LHCN-M2 (cell line): ENCODE results near the gene IFNL4. TPM values are rescaled to one million over a fixed set of nuclear protein-coding genes. Genes with fewer than 3 reads are reported as not detected.
A peak's percentile ranks its signal among the peaks of the same experiment; 100 is the strongest.
"Not testable (repeated sequence)": the region's sequence is repeated elsewhere in the genome, so short reads cannot be mapped to it uniquely, and the experiment has no call there.

Source experiments
- DNase-seq: peaks from one replicate; pipeline ENCODE4 v3.0.0-alpha.2; 2012; ENCODE audit warnings: low read depth
- total RNA-seq: library from RNA; depleted of rRNA; stranded (reverse); fragments of >200 nt; gene quantifications from 2 replicates; pipeline ENCODE4 v1.2.3, GENCODE V29; 2014

Gene IFNL4
- total RNA-seq, 1 experiment from 2014 or later: not detected

DNA sequence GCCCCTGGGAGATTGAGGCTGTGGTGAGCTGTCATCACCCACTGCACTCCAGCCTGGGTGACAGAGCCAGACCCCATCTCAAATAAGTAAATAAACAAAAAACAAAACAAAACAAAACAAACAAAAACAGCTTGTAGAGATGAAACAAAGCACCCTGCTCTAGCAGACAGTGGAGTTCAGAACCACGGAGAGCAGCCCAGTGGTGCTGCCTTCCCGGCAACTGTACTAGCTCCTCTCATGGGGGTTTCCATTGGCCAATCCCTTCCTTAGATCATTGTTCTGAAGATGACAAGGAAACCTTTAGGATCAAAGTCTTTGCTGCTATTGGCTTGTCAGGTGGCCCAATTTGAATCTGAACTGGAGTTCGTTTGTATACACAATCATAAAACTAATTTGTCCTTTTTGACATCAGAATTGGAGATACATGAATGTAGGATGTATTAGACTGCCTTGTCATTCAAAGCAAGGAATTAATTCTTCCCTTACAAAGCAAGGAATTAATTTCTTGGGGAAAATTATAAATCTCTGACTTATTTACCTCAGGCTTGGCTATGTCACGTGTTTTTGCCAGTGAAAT is 24.9 kb downstream of the IFNL4 start:
- DNase-seq: peak; percentile 25

DNA sequence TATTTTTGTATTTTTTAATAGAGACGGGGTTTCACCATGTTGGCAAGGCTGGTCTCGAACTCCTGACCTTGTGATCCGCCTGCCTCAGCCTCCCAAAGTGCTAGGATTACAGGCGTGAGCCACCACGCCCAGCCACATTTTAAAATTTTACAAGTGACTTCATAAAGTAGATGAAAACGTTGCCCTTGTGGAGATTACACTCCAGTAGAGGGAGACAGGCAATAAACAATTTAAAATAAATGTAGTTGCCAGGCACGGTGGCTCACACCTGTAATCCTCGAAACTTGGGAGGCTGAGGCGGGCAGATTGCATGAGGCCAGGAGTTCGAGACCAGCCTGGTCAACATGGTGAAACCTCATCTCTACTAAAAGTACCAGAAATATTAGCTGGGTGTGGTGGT is 29.5 kb downstream of the IFNL4 start:
- DNase-seq: not testable (repeated sequence)

DNA sequence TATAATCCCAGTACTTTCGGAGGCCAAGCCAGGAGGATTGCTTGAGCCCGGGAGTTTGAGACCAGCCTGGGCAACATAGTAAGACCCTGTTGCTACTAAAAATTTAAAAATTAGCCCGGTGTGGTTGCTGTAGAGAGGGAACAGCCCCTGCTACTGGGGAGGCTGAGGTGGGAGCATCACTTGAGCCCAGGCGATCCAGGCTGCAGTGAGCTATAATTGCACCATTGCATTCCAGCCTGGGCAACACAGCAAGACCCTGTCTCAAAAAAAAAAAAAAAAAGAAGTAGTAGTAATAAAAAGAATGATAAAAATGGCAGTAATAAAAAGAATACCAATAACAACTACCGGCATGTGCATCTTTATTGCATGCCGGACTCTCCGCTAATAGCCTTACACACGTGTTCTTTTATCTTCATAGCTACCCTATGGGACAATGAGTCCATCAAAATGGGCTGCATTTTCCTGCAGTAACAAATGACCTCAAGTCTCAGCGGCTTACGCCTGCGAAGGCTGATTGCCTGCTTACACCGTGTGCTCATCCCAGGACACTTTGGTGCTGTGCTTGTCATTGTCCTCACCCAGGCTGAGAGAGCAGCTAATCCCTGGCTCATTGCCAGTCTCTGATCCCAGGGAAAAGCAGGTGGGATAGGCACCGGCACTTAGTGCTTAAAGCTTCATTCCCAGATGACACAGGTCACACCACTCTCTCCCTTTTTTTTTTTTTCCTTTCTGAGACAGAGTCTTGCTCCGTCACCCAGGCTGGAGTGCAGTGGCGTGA is 30.2 kb downstream of the IFNL4 start:
- no peak for DNase-seq

DNA sequence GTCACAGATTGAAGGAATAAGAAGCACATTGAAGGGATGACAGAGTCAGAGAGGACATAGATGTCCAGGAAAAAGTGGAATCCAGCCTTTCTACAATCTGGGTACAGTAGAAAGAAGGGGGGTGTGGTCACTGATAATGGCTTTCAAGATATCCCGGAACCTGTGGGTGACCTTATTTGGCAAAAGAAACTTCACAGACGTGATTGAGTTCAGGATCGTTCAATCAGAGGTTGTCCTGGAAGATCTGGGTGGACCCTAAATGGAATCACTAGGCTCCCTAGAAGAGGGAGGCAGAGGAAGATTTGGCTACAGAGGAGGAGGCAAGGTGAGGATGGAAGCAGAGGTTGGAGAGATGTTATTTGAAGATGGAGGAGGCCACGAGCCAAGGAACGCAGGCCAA is 31.6 kb downstream of the IFNL4 start:
- no peak for DNase-seq

DNA sequence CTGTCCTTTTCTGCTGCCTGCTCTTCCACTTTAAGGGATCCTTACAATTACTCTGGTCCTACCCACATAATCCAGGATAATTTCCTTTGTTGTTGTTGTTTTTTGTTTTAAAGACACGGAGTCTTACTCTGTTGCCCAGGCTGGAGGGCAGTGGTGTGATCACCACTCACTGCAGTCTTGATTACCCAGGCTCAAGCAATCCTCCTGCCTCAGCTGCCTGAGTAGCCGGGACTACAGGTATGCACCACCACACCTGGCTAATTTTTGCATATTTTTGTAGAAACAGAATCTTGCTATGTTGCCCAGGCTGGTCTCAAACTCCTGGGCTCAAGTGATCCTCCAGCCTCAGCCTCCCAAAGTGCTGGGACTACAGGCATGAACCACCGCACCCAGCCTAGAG is 33.3 kb downstream of the IFNL4 start:
- DNase-seq: not testable (repeated sequence)

DNA sequence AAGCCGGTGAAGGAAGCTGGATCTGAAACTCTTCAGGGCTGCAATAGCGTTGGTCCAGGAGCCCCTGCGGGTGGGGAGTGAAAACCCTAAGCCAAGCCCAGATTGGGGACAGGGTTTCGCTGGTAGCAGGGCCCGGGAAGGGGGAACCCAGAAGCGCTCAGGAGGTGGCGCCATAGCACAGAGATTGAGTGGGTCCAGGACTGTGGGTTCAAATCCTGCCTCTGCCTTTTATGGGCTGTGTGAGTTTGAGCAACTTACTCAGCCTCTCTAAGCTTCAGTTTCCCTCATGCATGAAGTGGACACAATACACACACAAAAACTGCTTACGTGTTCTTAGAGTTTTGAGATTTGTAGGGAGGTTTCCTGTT is 36.3 kb downstream of the IFNL4 start:
- DNase-seq: peak; percentile 13

DNA sequence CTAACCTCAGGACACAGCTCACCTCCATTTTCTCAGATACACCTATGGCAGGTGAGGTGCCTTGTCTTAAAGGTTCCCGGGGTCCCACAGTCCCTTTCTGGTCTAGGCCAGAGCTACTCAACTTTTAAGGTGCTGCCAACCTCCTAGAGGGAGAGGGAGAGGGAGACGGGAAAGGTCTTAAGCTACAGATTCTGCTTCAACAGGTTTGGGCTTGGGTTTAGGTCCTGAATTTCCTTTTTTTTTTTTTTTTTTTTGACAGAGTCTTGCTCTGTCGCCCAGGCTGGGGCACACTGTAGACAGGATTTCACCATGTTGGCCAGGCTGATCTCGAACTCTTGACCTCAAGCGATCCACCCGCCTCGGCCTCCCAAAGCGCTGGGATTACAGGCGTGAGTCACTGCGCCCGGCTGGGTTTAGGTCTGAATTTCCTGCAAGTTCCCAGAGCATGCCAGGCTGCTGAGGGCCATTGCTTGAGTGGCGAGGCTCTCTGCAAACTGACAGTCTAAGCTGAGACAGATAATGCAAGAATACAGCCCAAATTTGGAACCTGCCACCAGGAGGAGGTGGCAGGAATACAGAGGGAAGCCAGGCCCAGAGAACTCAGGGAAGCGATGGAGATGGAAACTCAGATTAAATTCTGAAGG is 36.8 kb downstream of the IFNL4 start:
- DNase-seq: peak; percentile 35

DNA sequence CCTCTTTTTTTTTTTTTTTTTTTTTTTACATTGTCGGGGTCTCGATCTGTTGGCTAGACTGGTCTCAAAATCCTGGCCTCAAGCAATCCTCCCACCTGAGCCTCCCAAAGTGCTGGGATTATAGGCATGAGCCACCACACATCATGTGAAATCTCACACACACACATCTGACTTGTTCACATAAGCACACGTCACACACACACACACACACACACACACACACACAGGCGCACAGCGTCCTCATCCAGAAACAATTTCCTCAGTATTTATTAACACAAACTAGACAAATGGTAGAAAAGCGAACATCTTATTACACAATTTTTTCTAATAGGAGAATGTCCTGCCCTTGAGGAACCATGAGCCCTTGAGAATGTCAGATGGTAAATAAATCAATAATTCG is 39.5 kb downstream of the IFNL4 start:
- no peak for DNase-seq

DNA sequence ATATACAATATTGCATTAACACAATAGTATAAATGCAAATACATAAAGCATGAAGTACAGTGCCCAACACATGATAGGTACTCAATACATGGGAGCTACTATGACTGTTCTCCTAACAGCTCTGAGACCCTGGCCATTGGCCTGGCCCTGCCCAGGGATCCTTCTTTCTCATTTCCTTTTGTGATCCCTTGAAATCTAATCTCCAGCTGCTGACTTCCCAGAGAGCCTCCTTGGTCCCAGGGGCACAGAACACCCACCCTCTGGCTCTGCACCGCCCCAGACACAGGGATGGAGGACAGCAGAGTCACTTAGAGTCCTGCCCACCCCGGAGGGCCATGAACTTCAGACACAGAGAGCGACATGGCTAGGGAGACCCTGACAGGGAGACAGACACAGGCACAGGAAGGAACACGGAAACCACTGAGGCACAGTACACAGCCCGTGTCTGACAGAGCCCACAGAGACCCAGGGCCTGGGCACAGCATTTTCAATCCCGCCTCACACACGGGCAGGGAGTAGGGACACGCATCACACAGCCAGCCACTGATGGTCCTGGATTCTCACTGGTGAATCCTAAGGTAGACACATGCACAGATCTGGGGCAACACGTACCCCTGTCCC is 40.4 kb downstream of the IFNL4 start:
- no peak for DNase-seq

DNA sequence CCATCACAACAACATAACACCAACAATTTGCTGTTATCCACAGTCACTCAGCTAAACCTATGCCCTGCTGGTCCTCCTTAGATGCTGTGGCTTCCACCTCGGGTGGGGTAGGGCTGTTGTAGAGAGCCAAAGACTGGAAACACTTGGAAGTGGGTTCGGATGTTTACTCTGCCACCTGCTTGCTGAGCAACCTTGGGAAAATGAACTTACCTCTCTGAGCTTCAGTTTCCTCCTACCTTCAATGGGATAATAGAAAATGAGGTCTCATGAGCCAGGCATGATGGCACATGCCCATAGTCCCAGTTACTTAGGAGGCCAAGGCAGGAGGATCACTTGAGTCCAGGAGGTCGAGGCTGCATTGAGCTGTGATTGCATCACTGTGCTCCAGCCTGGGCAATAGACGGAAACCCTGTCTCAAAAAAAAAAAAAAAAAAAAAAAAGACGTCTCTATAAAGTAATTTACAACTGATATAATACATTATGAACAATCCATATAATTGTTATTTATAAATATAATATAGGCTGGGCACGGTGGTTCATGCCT is 41.3 kb downstream of the IFNL4 start:
- DNase-seq: no peak

DNA sequence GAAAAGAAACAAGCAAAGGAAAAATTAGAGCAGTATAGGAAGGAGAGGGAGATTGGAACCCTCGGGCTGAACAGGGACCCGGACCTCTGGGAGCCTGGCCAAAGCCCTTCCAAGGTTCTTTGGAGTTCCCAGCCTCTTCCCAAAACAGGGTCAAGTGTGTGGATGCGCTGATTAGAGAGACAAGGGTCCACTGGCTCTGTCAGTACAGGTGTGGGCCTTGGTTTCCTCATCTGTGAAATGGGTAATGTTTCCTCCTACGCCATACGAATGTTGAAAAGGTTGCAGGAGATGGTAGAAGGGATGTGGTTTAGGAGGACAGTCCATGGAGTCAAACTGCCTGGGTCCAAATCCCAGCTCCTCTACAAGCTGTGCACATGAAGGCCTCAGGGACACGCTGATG is 42.5 kb downstream of the IFNL4 start:
- DNase-seq: no peak

DNA sequence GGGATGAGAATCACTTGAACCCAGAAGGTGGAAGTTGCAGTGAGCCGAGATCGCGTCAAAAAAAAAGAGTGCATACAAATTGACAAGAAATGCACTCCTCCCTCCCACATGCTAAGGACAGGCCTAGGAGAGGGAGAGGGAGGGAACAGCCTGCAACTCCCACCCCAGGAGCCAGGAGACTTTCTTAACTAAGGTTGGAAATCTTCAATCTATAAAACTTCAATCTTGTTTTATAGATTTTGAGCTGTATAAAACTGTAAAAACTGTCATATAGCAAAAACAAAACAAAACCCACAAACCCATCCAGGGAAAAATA is 43.2 kb downstream of the IFNL4 start:
- DNase-seq: no peak

DNA sequence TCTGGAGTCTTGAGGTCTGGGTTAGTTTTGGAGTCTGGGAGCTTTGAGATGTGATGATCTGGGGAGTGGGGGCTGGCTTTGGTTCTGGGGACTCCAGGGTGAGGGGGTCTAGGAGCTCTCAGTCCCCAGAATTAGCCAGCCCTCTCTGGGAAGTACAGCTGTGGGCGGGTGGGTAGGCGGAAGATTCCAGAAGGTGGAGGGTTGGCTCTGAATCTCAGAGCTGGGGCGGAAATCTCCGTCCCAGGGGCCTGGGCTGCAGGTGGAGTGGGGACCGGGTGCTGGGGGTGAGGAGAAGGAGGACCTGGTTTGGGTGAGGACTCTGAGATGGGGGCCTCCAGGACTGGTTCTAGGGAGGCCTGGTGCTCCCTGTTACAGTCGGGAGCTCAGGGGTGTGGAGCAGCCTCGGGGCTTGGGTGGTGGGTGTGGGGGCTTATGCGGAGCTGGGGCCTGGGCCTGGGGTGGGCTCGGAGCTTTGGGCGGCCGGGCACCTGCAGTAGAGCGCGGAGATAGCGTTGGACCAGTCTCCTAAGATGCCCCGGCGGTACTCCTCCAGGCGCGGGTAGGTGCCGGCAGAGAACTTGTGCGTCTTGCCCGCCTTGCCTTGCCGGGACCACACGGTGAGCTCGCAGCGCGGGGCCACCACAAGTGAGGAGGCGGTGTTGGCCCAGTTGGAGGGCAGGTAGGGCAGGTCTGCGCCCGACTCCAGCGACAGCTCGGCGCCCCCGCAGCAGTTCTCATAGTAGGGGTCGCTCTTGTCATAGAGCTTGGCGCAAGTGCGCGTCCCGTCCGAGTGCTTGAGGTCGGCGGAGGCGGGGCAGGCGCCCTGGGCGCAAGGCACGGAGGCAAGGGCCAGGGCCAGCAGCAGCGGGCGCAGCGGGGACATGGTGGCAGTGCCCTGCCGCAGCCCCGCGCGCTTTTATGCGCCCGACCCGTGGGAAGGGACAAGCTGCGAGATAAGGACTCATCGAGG is 45.0 kb downstream of the IFNL4 start, which contains the start of gene SYCN:
SYCN (minus strand) TSS at position 892 of the 970 bp plus-strand sequence; CDS start at position 883, 9 bp downstream.
- no peak for DNase-seq

DNA sequence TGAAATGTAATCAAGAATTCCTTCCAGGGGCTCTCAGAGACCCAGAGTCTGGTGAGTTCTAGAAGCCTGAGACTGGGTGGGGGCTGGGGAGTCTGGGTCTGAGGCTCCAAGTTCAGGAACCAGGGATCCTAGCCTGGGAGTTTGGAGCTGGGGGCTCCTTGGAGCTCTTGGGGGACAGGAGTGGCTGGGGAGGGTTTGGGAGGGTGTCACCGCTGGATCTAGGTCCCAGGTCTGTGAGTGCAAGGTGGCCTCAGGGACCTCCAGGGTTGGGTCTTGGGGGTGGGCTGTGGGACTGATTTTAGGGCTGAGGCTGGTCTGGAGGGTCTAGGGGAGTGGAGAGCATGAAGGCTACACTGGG is 45.7 kb downstream of the IFNL4 start:
- no peak for DNase-seq

DNA sequence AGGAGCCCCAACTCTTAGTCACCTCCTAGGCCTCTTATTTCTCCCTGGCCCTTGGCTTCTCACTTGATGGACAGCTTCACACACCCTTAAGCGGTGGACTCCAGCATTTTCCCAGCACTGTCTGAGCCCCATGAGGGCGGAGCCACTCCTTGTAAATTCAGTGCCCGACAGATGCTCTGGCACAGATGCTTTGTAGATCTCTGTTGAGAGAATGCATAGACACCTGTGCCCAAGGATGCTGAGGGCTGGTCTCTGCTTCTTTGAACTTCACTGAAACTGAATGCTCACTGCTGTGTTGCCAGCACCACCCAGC is 47.9 kb downstream of the IFNL4 start:
- DNase-seq: no peak

DNA sequence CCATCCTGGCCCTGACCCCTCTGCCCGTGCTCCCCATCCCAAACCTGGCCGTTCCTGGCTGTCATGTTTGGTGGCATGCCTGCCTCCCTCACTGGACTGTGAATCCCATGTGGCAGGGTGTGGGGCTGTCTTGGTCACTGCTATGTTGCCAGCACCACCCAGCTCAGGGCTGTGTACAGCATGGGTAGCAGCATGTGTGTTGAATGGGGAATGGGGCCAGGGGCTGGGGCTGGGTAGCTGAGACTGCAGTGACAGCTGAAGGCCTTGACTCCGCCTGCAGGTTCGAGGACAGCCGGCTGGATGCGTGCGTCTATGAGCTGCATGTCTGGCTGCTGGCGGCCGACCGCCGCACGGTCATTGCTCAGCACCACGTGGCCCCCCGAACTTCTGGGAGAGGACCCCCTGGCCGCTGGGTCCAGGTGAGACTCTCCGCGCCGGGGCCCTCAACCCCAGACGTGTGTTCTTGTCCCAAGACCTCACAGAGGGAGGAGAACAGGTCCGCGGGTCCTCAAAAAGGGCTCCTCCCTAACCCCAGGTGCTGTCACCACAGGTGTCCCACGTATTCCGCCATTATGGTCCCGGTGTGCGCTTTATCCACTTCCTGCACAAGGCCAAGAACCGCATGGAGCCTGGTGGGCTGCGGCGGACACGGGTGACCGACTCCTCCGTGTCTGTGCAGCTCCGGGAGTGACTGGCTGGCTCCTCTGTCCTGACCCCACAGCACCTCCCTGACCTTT is 48.4 kb downstream of the IFNL4 start:
- DNase-seq: no peak

DNA sequence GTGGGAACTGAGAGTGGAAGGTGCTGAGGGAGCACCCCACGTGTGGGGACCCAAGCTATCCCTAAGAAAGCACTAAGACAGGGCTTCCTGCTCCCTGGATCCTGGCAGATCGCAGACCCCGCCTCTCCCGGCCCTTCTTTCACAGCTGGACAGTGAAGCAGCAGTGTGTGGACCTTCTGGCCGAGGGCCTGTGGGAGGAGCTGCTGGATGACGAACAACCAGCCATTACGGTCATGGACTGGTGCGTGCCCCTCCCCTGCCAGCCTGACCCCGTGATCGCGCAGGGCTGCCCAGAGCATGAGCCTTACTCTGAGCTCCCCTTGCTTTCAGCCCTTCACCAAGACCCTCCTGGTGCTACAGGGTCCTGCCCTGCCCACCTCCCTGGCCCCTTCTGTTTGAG is 49.6 kb downstream of the IFNL4 start:
- DNase-seq: peak; percentile 67

DNA sequence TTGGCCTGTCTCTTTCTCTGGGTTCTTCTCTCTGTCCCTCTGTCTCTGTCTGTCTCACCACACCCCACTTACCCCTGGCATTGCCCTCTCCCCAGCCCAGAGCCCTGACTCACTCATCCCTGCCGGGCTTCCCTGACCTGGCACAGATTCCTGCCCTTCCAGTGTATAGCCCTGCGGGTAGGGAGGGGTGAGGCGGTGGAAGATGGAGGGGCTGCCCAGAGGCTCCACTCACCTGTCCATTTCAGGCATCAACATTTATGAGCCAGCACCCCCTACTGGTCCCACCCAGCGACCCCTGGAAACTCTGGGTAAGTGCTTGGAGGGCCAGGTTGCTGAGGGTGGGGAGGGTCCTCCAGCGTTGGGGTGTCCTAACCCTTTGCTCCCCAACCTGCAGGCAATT is 50.8 kb downstream of the IFNL4 start:
- no peak for DNase-seq

DNA sequence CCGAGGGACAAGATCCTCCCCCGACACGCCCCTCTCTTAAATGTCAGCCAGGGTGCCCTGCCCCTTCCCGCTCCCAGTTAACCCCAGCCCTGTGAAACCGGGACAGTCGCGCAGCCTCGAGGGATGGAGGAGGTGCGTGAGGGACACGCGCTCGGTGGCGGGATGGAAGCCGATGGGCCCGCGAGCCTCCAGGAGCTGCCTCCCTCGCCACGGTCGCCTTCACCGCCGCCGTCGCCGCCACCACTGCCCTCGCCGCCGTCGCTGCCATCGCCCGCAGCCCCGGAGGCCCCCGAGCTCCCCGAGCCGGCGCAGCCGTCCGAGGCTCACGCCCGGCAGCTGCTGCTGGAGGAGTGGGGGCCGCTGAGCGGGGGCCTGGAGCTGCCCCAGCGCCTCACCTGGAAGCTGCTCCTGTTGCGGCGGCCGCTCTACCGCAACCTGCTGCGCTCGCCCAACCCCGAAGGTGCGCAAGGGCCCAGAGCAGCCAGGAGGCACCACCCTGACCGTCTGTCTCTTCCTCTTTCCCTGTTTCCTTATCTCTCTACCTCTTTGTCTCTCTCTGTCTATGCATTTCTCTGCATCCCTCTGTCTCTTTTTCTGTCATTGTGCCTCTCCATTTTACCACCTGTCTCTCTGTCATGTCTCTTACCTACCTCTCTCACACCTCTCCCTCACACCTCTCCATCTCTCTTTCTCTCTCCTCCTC is 51.6 kb downstream of the IFNL4 start, which contains the start of gene NCCRP1:
NCCRP1 (plus strand) TSS at position 105 of the 703 bp plus-strand sequence; CDS start at position 124, 19 bp downstream.
- DNase-seq: no peak

DNA sequence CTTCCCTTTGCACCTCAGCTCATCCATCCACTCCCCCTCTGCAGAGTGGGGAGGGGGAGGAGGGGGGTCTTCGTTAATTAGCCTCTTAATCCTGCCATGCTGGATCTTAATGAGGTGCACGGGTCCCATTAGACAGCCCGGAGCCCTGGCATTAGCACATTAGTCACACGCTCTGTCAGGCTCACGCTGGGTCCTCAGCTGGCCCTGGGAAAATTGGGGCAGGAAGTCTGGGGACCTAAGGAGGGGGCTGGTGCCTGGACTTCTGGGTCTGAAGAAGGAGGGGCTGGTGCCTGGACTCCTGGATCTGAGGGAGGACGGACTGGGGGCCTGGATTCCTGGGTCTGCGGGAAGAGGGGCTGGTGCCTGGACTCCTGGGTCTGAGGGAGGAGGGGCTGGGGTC is 52.3 kb downstream of the IFNL4 start:
- no peak for DNase-seq
